NCI-H187 treated with DMSO at 0.1 percent for 48 hours (cell line): ENCODE data around the gene DSCAML1.

Source experiments
- DNase-seq: peaks from one replicate; lab custom pipeline; 2025; lab: John Stamatoyannopoulos, UW

Gene DSCAML1

GRCh38 chr11:117634756-117635603 is 162.0 kb downstream of the DSCAML1 start:
- no peak for DNase-seq

GRCh38 chr11:117633976-117634755 is 162.8 kb downstream of the DSCAML1 start:
- no peak for DNase-seq

- no peak for DNase-seq
These were observed 163.7 kb downstream of the DSCAML1 start for GRCh38 chr11:117633186-117633754.

DNA sequence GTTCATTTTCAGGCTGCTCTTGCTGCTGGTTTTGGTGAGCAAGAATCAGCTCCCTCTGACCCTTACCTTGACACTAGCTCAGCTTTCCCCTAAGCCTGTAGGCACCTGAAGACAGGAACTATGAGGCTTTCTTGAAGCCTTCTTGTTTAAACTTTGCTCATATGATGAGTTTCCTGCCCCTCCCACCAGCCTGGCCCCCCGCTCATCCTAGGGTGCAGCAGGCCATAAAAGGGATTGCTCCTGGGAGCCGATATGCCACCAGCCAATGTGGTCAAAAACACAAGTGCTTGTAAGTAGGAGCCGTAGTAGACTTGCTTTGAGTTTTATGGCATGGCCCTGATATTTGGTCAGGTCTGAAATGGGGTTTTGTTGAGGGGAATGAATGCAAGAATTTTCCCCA is 164.7 kb downstream of the DSCAML1 start:
- no peak for DNase-seq

DNA sequence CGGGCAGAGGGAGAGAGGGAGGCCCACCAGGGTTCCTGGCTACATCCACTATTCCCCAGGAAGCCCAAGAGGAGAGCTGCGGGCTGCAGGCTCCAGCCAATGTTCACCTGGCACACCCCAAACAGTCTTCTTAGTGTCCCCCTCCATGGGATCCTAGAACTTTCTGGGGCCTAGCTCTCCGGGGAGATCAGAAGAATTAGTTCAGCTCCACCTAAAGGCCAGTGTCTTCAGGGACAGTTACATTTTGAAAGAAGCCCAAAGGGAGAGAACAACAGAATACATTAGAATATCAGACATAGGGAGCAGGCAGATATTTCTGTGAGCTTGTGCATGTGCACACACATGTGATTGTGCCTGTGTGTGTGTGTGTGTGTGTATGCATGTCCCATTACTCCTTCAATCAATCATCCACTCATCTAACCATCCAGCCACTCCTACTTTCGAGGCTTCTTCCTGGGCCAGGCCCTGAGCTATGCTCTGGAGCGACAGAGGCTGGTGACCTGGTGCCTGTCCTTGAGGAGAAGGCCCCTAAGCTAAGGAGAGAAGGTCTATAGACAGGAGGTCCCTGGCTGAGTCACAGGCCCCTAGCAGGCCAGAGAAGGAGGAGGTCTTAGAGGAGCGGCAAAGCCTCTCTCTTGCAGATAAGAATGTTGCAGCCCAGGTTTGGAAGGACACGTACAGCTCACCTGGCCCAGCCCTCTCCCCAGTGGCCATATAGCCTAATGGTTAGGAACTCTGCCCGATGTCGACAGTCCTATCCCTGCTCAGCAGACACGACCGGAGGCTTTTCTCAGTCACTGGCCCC is 165.5 kb downstream of the DSCAML1 start:
- no peak for DNase-seq

DNA sequence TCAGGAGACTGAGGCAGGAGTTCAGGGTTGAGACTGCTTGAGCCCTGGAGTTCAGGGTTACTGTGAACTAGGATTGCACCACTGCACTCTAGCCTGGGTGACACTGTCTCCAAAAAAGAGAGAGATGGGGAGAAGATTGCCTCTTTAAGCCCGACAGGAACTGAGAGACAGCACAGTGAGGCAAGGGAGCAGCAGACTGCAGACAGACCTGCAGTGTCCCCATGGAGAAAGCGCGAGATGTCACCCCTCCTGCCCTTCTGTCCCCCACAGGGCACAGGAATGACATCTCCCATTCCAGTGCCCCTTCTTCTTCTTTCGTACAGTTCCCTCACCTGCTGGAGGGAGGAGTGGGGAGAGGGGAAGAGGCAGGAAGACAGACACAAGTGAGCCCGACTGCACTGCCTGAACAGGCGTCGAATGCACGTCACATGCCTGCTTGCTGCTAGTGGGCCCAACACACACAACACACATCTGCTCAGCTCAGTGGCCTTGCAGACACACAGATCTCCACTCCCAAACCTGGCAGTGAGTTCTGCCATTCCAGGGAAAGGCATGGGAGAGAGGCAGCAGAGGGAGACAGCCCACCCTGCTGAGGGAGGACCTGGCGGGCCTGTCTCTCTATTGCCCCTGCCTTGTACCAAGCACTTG is 167.0 kb downstream of the DSCAML1 start:
- DNase-seq = no peak

GRCh38 chr11:117629146-117629545 is 167.9 kb downstream of the DSCAML1 start:
- no peak for DNase-seq

- no peak for DNase-seq
These were observed 169.8 kb downstream of the DSCAML1 start for GRCh38 chr11:117627259-117627658.

GRCh38 chr11:117626576-117626975 is 170.4 kb downstream of the DSCAML1 start:
- no peak for DNase-seq

DNA sequence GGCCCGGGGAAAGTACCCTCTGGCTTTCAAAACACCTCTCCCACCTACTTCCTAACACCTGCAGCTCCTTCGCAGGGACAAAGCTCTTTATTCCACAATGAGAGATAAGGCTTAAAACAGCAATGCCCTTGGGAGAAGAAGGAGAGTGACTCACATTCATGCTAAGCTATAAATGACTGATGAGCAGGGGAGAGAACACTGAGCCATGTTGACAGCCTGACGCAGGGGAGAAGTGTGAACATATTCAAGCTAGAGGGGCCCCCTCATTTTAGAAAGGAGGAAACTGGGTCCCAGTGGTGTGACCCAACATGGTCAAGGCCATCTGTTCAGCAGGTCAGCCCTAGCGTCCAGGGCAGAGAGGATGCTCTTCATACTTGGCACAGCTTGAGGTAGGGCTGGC is 171.8 kb downstream of the DSCAML1 start:
- DNase-seq = no peak

GRCh38 chr11:117623831-117624271 is 173.2 kb downstream of the DSCAML1 start:
- DNase-seq = no peak

- DNase-seq = no peak
These were observed 175.8 kb downstream of the DSCAML1 start for GRCh38 chr11:117621226-117621625.

DNA sequence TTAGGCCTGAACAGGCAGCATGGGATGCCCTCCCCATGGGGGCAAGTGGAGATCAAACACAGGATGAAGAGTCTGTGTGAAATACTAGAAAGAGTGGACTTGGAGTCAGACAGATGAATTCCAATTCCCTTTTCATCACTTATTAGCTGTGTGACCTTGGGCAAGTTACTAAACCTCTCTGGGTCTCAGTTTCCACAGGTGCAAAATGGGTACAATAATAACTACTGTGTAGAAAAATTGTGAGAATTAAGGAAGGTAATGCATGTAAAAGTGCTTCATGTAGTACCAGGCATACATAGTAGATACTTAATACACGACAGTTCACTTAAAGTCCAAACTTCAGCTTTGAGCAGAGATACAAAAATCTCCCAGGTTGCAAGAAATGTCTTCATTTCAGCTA is 176.4 kb downstream of the DSCAML1 start:
- DNase-seq = no peak

- DNase-seq = no peak
These were observed 176.9 kb downstream of the DSCAML1 start for GRCh38 chr11:117620086-117620485.

- no peak for DNase-seq
These were observed 177.4 kb downstream of the DSCAML1 start for GRCh38 chr11:117619661-117620060.

- DNase-seq = no peak
These were observed 178.0 kb downstream of the DSCAML1 start for GRCh38 chr11:117618982-117619355.

DNA sequence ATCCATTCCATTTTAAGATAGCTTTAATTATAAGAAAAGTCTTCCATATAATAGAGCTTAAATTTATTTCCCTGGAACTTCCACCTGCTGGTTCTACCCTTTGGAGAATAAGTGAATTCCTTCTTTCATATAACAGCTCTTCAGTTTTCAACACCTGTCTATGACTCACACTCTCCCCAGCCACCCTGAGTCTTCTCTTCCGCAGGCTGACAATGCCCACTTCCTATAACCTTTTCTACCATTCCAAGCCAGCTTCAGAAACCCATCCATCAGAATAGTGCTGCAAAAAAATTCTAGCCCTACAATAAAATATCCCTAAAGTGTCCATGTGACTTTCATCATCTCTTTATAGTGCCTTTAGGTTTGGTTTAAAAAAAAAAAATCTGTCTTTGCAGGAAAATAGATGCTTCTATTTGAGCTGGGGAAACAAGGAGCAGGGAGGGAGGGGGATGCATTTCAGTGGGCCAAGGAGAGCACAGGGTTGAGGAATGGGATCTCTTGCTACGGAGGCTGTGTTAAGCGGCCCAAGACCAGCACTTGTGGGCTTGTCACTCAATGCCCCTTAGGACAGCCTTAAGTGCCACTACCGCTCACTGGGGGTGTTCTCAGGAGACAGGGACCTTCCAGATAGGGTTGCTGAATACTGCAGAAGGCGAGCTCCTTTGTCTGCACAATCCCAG is 178.6 kb downstream of the DSCAML1 start:
- DNase-seq = no peak

DNA sequence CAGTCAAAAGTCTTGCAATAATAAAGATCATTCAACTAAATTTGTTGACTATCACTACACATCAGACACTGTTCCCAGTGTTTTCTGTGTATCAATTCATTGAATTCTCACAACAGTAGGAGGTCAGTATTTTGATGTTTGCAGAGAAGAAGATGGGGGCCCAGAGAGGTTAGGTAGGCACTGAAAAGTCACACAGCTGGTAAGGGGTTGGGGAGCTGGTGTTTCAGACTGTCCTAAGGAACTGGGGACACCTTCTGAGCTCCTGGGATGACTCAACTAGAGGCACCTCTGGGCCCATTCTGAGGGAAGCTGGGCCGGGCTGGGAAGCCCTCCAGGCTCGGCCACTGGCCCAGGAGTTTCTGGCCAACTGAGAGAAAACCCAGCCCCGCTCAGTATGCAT is 180.0 kb downstream of the DSCAML1 start:
- DNase-seq = no peak

DNA sequence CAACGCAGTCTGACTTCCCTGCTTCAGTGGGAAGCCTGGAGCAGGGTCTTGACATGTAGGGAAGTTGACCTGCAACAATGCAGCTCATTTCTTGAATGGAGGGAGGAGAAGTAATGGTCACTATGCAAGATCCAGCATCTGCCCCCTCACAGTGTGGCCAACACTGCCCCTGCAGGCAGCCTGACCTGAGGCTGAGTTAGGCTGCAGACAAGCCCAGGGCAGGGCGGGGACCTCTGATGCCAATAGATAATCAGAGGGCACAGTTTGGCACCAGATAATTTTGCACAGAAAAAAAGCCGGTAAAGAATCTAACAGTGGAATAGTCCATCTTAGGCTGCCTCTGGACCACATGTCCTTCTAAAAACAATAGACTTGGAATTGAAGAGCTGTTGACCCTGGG is 182.3 kb downstream of the DSCAML1 start:
- no peak for DNase-seq

DNA sequence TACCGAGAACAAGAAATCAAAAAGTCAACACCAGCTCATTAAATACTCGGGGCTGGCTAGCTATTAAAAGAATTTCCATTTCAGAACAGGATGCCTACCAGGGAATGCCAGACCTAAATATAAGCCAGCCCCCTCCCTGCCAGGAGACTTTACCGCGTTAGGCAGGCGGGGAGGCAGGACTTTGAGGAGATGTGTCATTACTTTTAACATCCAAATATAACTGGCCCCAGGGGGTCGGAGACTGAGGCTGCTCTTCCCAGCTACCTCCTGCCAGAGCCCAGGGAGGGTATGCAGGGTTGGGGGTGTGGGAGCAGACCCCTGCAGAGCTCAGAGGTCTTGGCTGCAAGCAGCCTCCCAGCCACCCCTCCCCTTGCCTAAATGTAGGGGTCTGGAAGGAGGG is 183.5 kb downstream of the DSCAML1 start:
- DNase-seq = no peak

DNA sequence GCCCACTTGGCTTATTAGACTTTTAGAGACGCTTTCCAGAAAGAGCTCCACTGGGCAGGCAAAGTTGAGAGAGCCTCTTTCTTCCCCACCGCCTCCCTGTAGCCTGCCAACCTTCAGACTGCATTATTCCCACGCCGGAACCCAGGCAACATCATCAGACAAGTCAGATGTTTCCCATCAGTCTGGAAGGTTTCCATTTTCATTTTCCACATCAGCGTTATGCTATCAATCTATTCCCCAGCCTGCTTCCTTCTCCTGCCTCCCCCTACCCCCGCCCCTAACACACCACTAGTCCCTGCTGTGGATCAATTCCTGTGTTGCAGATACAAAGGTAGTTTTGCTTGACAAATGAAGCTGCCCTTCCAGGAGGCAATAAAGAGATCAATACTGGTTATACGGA is 184.8 kb downstream of the DSCAML1 start:
- DNase-seq = no peak
